Osteocyte (in vitro differentiated cells): ENCODE results near the gene HEMK1. TPM values are rescaled to one million over a fixed set of nuclear protein-coding genes. Genes with fewer than 3 reads are reported as not detected.

ENCODE experiments used
- DNase-seq: peaks from one replicate; pipeline ENCODE4 v3.0.0; 2021; ENCODE audit warnings: mixed read lengths; ENCODE audit not compliant: unreplicated experiment; ENCODE audit errors: extremely low spot score
- H3K27ac Mint-ChIP-seq: one replicate; pipeline ENCODE4 v1.8.0; 2021; ENCODE audit warnings: mild to moderate bottlenecking, mixed read lengths; ENCODE audit not compliant: unreplicated experiment
- H3K27me3 Mint-ChIP-seq: one replicate; pipeline ENCODE4 v1.8.0; 2021; ENCODE audit warnings: mixed read lengths; ENCODE audit not compliant: unreplicated experiment
- H3K36me3 Mint-ChIP-seq: one replicate; pipeline ENCODE4 v1.8.0; 2021; ENCODE audit warnings: mixed read lengths; ENCODE audit not compliant: unreplicated experiment
- H3K4me1 Mint-ChIP-seq: one replicate; pipeline ENCODE4 v1.8.0; 2021; ENCODE audit warnings: mixed read lengths; ENCODE audit not compliant: unreplicated experiment
- H3K4me3 Mint-ChIP-seq: one replicate; pipeline ENCODE4 v1.8.0; 2021; ENCODE audit warnings: mild to moderate bottlenecking, moderate library complexity, mixed read lengths; ENCODE audit not compliant: unreplicated experiment
- H3K9me3 Mint-ChIP-seq: one replicate; pipeline ENCODE4 v1.8.0; 2021; ENCODE audit warnings: mixed read lengths; ENCODE audit not compliant: unreplicated experiment
- total RNA-seq: library from RNA; stranded (reverse); gene quantifications from 2 replicates; pipeline ENCODE4 v1.2.1, GENCODE V29; 2021
- TF ChIP-seq, protein P1 (sequence below): fragments of 200-600 bp; sonication (generic); IDR thresholded peaks from 2 replicates; pipeline ENCODE4 v1.5.0; 2021; ENCODE audit warnings: antibody characterized with exemption, mild to moderate bottlenecking, moderate library complexity

HEMK1 gene
- total RNA-seq, 1 donor from 2014 or later: 23.1 TPM

DNA sequence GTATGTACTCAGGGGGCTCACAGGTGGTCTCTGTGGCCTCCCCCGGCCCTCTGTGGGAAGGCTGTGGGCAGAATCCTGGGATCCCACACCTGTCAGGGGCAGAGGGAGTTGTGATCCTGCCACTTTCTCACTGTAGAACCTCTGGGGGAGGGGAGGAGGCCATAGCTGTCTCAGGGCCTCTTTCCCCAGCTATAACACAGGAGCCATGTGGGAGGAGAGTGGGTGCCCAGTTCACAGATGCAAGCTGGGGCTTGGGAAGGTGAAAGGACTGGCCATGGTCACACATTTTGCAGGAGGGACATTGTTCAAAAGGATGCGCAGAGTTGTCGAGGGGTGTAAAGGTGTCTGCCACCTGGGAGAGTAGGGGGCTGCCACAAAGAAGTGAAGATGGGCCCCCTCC, 59.3 kb downstream of the HEMK1 start:
- Mint-ChIP-seq H3K4me3 (no peak overlapping the region), H3K27ac (no peak overlapping the region)
- TF ChIP-seq, protein P1, sequence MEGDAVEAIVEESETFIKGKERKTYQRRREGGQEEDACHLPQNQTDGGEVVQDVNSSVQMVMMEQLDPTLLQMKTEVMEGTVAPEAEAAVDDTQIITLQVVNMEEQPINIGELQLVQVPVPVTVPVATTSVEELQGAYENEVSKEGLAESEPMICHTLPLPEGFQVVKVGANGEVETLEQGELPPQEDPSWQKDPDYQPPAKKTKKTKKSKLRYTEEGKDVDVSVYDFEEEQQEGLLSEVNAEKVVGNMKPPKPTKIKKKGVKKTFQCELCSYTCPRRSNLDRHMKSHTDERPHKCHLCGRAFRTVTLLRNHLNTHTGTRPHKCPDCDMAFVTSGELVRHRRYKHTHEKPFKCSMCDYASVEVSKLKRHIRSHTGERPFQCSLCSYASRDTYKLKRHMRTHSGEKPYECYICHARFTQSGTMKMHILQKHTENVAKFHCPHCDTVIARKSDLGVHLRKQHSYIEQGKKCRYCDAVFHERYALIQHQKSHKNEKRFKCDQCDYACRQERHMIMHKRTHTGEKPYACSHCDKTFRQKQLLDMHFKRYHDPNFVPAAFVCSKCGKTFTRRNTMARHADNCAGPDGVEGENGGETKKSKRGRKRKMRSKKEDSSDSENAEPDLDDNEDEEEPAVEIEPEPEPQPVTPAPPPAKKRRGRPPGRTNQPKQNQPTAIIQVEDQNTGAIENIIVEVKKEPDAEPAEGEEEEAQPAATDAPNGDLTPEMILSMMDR: no peak

DNA sequence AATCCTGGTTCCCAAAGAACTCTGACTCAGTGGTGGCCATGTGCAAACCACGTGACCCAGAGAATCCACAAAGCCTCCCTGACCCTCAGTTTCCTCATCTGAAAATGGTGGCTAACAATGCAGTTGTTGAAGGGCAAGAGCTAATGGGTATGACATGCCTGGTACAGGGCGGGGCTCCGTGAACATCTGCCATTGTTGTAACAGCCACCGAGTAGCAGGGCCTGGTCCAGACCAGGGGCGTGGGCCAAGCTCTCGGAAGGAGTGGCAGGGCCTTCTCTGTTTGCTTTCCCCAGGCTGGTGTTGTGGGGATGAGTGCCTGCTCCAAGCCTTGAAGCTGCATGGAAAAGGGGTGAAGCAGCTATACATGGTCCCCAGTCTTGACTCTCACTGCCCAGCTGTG, 61.1 kb downstream of the HEMK1 start:
- DNase-seq: no peak
- no peaks in the 10 kb centered on the region for H3K36me3 Mint-ChIP-seq
- H3K4me3 Mint-ChIP-seq: no peak overlapping the region
- TF ChIP-seq, protein P1: no peak
- no peaks in the 10 kb centered on the region for H3K27me3 Mint-ChIP-seq
- no peaks in the 10 kb centered on the region for H3K9me3 Mint-ChIP-seq
- H3K27ac Mint-ChIP-seq: no peak overlapping the region
- peaks cover 19% of the 10 kb centered on the region for H3K4me1 Mint-ChIP-seq

More for the DNA sequence above, 59.3 kb downstream of the HEMK1 start:
- Mint-ChIP-seq H3K36me3 (no peaks in the 10 kb centered on the region), H3K27me3 (no peaks in the 10 kb centered on the region), H3K9me3 (no peaks in the 10 kb centered on the region), H3K4me1 (peaks cover 28% of the 10 kb centered on the region)
- no peak for DNase-seq

DNA sequence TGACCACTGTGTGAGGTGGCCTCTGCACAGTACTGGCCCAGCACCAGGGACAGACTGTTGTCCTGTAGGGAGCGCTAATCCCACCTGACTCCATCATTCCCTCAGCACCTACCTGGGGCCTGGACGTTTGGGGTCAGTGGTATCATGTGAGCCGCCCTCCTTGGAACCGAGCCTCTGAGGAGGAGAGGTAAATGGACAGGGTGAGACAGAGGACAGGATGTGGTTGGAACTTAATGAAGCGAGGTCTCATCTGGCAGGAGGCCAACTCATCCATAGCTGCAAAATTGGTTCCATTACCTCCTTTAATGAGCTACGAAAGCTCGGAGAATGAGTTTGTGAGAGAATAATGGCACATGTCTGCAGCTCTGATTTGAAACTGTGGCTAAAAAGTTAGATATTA, 61.6 kb downstream of the HEMK1 start:
- Mint-ChIP-seq H3K9me3 (no peaks in the 10 kb centered on the region), H3K27ac (no peak overlapping the region), H3K27me3 (no peaks in the 10 kb centered on the region), H3K4me1 (peaks cover 19% of the 10 kb centered on the region), H3K36me3 (no peaks in the 10 kb centered on the region), H3K4me3 (no peak overlapping the region)
- no peak for DNase-seq
- TF ChIP-seq, protein P1: no peak

DNA sequence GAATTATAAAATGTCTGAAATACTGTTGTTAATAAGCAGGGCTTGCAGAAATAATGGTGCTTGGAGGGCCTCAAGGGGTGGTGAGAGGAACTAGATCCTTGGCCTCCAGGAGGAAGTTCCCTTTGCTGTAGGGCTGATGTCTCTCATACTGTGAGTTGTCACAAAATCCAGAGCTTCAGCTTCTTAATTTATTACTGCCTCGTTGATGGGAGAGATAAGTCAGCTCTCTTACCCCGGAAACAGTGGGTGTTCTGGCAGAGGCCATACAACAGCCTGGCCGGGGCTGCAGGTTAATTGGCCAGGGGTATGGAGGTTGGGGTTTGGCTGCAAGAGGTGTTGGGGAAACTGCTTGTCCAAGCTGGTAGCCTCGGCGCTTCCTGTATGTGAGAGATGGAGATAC, 63.1 kb downstream of the HEMK1 start:
- no peak overlapping the region for H3K27ac Mint-ChIP-seq
- H3K4me1 Mint-ChIP-seq: peaks cover 19% of the 10 kb centered on the region
- no peak for DNase-seq
- no peaks in the 10 kb centered on the region for H3K27me3 Mint-ChIP-seq
- H3K36me3 Mint-ChIP-seq: no peaks in the 10 kb centered on the region
- no peaks in the 10 kb centered on the region for H3K9me3 Mint-ChIP-seq
- TF ChIP-seq, protein P1: no peak
- no peak overlapping the region for H3K4me3 Mint-ChIP-seq

DNA sequence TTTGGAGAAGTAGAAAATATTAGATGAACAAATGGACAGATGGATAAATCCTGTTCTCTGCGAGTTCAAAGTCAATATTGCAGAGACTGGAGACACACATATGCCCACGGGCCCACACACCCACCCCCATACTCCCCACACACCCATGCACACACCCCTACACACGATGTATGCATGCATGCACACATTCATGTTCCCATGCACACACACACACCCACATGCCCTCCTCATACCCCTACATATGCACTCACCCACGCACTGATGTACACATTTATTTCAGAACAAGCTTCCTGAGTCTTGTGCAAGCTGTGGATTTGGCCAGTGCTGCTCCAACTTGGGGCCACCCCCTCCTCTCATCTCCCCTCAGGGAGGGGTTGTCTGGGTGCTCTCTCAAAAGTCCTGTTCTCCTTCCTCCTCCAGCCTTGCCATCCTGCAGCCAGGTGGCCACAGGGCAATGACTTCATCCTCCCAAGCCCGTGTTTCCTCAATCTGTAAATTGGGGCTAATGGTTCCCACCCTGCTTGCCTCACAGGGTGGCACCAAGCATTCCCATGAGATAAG, 64.0 kb downstream of the HEMK1 start:
- DNase-seq: no peak
- H3K4me1 Mint-ChIP-seq: peaks cover 18% of the 10 kb centered on the region
- H3K36me3 Mint-ChIP-seq: no peaks in the 10 kb centered on the region
- no peaks in the 10 kb centered on the region for H3K27me3 Mint-ChIP-seq
- H3K4me3 Mint-ChIP-seq: no peak overlapping the region
- no peak overlapping the region for H3K27ac Mint-ChIP-seq
- H3K9me3 Mint-ChIP-seq: no peaks in the 10 kb centered on the region
- TF ChIP-seq, protein P1: no peak
